ENCODE measurements around the gene DCHS1. TPM values are rescaled to one million over a fixed set of nuclear protein-coding genes. Genes with fewer than 3 reads are reported as not detected.

DCHS1 gene
- total and polyA plus RNA-seq, 2 donors (not counting 1 experiment from before 2014, with no cell fraction given): 0.92 to 23.9 TPM

- Histone ChIP-seq H3K4me2 (ENCODE audit: extremely low read depth, insufficient read depth, low read length) (no peak overlapping the region), H3K9me3 (ENCODE audit: control insufficient read depth, insufficient read depth, low read depth, low read length) (no peaks in the 10 kb centered on the region), H3K4me3 (replicated peaks in 1 of 4; ENCODE audit: control extremely low read depth in 1 of 4, insufficient read depth in 1 of 4, low read depth in 3 of 4, low read length in 4 of 4) (no peak overlapping the region), H3K27me3 (ENCODE audit: control insufficient read depth, insufficient read depth, low read length) (no peaks in the 10 kb centered on the region), H3K27ac (ENCODE audit: insufficient read depth, low read length) (no peak overlapping the region), H3K79me2 (ENCODE audit: control insufficient read depth, insufficient read depth, low read length) (no peaks in the 10 kb centered on the region), H4K20me1 (ENCODE audit: control insufficient read depth, extremely low read depth, insufficient read depth, low read length) (no peaks in the 10 kb centered on the region), H3K4me1 (ENCODE audit: control insufficient read depth, extremely low read depth, insufficient read depth, low read length) (peaks cover 3% of the 10 kb centered on the region), H3K9ac (ENCODE audit: insufficient read depth, low read length) (no peak overlapping the region), H2AFZ (ENCODE audit: low read length) (no peak overlapping the region), H3K36me3 (ENCODE audit: control insufficient read depth, insufficient read depth, low read length) (no peaks in the 10 kb centered on the region)
- DNase-seq (ENCODE audit: low read depth in 2 of 2): peak in 1 of 2 donors; percentile 49
- peak; percentile 55 to 60 for TF ChIP-seq CTCF (conservative IDR thresholded peaks at IDR 0.05 in 1 of 2, IDR thresholded peaks at IDR 0.05 in 1 of 2; ENCODE audit: low read depth in 1 of 2, low read length in 2 of 2)
- no peak for TF ChIP-seq EZH2 (IDR thresholded peaks at IDR 0.05; ENCODE audit: low read length, missing control alignments)
Measured at GRCh38 chr11:6667733-6668374, 12.2 kb upstream of the DCHS1 start.

GRCh38 chr11:6666302-6667183, 10.9 kb upstream of the DCHS1 start:
- Histone ChIP-seq H3K4me1 (ENCODE audit: control insufficient read depth, extremely low read depth, insufficient read depth, low read length) (peaks cover 3% of the 10 kb centered on the region), H3K27me3 (ENCODE audit: control insufficient read depth, insufficient read depth, low read length) (no peaks in the 10 kb centered on the region), H3K4me2 (ENCODE audit: extremely low read depth, insufficient read depth, low read length) (no peak overlapping the region), H3K9ac (ENCODE audit: insufficient read depth, low read length) (no peak overlapping the region), H3K79me2 (ENCODE audit: control insufficient read depth, insufficient read depth, low read length) (no peaks in the 10 kb centered on the region), H2AFZ (ENCODE audit: low read length) (no peak overlapping the region), H3K36me3 (ENCODE audit: control insufficient read depth, insufficient read depth, low read length) (no peaks in the 10 kb centered on the region), H3K9me3 (ENCODE audit: control insufficient read depth, insufficient read depth, low read depth, low read length) (no peaks in the 10 kb centered on the region), H4K20me1 (ENCODE audit: control insufficient read depth, extremely low read depth, insufficient read depth, low read length) (no peaks in the 10 kb centered on the region), H3K4me3 (replicated peaks in 1 of 4; ENCODE audit: control extremely low read depth in 1 of 4, insufficient read depth in 1 of 4, low read depth in 3 of 4, low read length in 4 of 4) (no peak overlapping the region), H3K27ac (ENCODE audit: insufficient read depth, low read length) (no peak overlapping the region)
- TF ChIP-seq EZH2 (IDR thresholded peaks at IDR 0.05; ENCODE audit: low read length, missing control alignments) (no peak), CTCF (conservative IDR thresholded peaks at IDR 0.05 in 1 of 2, IDR thresholded peaks at IDR 0.05 in 1 of 2; ENCODE audit: low read depth in 1 of 2, low read length in 2 of 2) (no peak)
- no peak for DNase-seq (ENCODE audit: low read depth in 2 of 2)

GRCh38 chr11:6664551-6664950, 8.9 kb upstream of the DCHS1 start:
- Histone ChIP-seq H3K4me2 (ENCODE audit: extremely low read depth, insufficient read depth, low read length) (no peak overlapping the region), H4K20me1 (ENCODE audit: control insufficient read depth, extremely low read depth, insufficient read depth, low read length) (no peaks in the 10 kb centered on the region), H3K9ac (ENCODE audit: insufficient read depth, low read length) (no peak overlapping the region), H3K27ac (ENCODE audit: insufficient read depth, low read length) (no peak overlapping the region), H3K27me3 (ENCODE audit: control insufficient read depth, insufficient read depth, low read length) (no peaks in the 10 kb centered on the region), H3K9me3 (ENCODE audit: control insufficient read depth, insufficient read depth, low read depth, low read length) (no peaks in the 10 kb centered on the region), H3K36me3 (ENCODE audit: control insufficient read depth, insufficient read depth, low read length) (no peaks in the 10 kb centered on the region), H3K4me3 (replicated peaks in 1 of 4; ENCODE audit: control extremely low read depth in 1 of 4, insufficient read depth in 1 of 4, low read depth in 3 of 4, low read length in 4 of 4) (no peak overlapping the region), H3K79me2 (ENCODE audit: control insufficient read depth, insufficient read depth, low read length) (no peaks in the 10 kb centered on the region), H3K4me1 (ENCODE audit: control insufficient read depth, extremely low read depth, insufficient read depth, low read length) (peaks cover 3% of the 10 kb centered on the region), H2AFZ (ENCODE audit: low read length) (no peak overlapping the region)
- DNase-seq (ENCODE audit: low read depth in 2 of 2): no peak
- TF ChIP-seq CTCF (conservative IDR thresholded peaks at IDR 0.05 in 1 of 2, IDR thresholded peaks at IDR 0.05 in 1 of 2; ENCODE audit: low read depth in 1 of 2, low read length in 2 of 2): no peak
- TF ChIP-seq EZH2 (IDR thresholded peaks at IDR 0.05; ENCODE audit: low read length, missing control alignments): no peak
